ENCODE results near the gene AVP. TPM values are rescaled to one million over a fixed set of nuclear protein-coding genes. Genes with fewer than 3 reads are reported as not detected.

Gene AVP
- total and polyA plus RNA-seq, 2 of the 13 experiments (the other 11 are each of a cell fraction or from before 2014, with no cell fraction given) = 0.12 TPM; not detected in 1

GRCh38 chr20:3106658-3107463 is 22.3 kb upstream of the AVP start (continued):
- TF ChIP-seq HIC2 (CRISPR knock-in tag; IDR thresholded peaks at IDR 0.05; ENCODE audit: low read depth) = peak; percentile 96
- peak; percentile 53 for TF ChIP-seq ELF1 (CRISPR knock-in tag; IDR thresholded peaks at IDR 0.05)
- TF ChIP-seq NCOA1 (CRISPR knock-in tag; IDR thresholded peaks at IDR 0.05) = peak; percentile 97; the same call in 1 of the 2 replicates
- peak; percentile 83; the same call in 1 of the 2 replicates for TF ChIP-seq ZNF737 (CRISPR knock-in tag; IDR thresholded peaks at IDR 0.05; ENCODE audit: borderline replicate concordance)
- TF ChIP-seq TP53 (CRISPR knock-in tag; conservative IDR thresholded peaks at IDR 0.05) = no peak
- TF ChIP-seq ZBTB7B (CRISPR knock-in tag; IDR thresholded peaks at IDR 0.05) = peak; percentile 99
- no peak; the same call in 1 of the 2 replicates for TF ChIP-seq ZSCAN29 (CRISPR knock-in tag; conservative IDR thresholded peaks at IDR 0.05)
- no peak for TF ChIP-seq MNT (IDR thresholded peaks at IDR 0.05)
- TF ChIP-seq ZNF484 (CRISPR knock-in tag; IDR thresholded peaks at IDR 0.05; ENCODE audit: borderline replicate concordance, low read depth) = no peak
- no peak for TF ChIP-seq ATM (IDR thresholded peaks at IDR 0.05; ENCODE audit: borderline replicate concordance)
- TF ChIP-seq IRF2 (CRISPR knock-in tag; IDR thresholded peaks at IDR 0.05) = no peak
- TF ChIP-seq POGK (CRISPR knock-in tag; conservative IDR thresholded peaks at IDR 0.05) = peak; percentile 75
- TF ChIP-seq RNF219 (CRISPR knock-in tag; IDR thresholded peaks at IDR 0.05) = no peak
- TF ChIP-seq ZNF510 (CRISPR knock-in tag; IDR thresholded peaks at IDR 0.05; ENCODE audit: low read depth) = no peak
- TF ChIP-seq ZNF589 (CRISPR knock-in tag; conservative IDR thresholded peaks at IDR 0.05) = no peak
- TF ChIP-seq ZNF574 (CRISPR knock-in tag; IDR thresholded peaks at IDR 0.05) = peak; percentile 68
- TF ChIP-seq PBX2 (CRISPR knock-in tag; IDR thresholded peaks at IDR 0.05) = no peak; the same call in 1 of the 2 replicates

Data from HepG2 (cell line).